Ishikawa (cell line): ENCODE measurements around the gene WDR82.

Experiments
- CEBPB ChIP-seq: IDR thresholded peaks from 2 replicates; pipeline ENCODE4 v1.6.1; 2012
- CREB1 ChIP-seq: IDR thresholded peaks from 2 replicates; pipeline ENCODE4 v1.6.1; 2012; ENCODE audit warnings: low read depth
- EGR1 ChIP-seq: IDR thresholded peaks from 2 replicates; pipeline ENCODE4 v1.6.1; 2012
- EP300 ChIP-seq: IDR thresholded peaks from 2 replicates; pipeline ENCODE4 v1.6.1; 2012; ENCODE audit warnings: borderline replicate concordance
- FOXM1 ChIP-seq: IDR thresholded peaks from 2 replicates; pipeline ENCODE4 v1.6.1; 2012; ENCODE audit warnings: low read depth, borderline replicate concordance
- MAX ChIP-seq: IDR thresholded peaks from 2 replicates; pipeline ENCODE4 v1.6.1; 2012
- NFIC ChIP-seq: IDR thresholded peaks from 2 replicates; pipeline ENCODE4 v1.6.1; 2012
- RAD21 ChIP-seq: IDR thresholded peaks from 2 replicates; pipeline ENCODE4 v1.6.1; 2012; ENCODE audit warnings: low read depth
- REST ChIP-seq: IDR thresholded peaks from 2 replicates; pipeline ENCODE4 v1.6.1; 2012; ENCODE audit warnings: low read depth, mild to moderate bottlenecking
- TAF1 ChIP-seq: IDR thresholded peaks from 2 replicates; pipeline ENCODE4 v1.6.1; 2012; ENCODE audit warnings: low read depth, mild to moderate bottlenecking
- TCF12 ChIP-seq: IDR thresholded peaks from 2 replicates; pipeline ENCODE4 v1.6.1; 2012; ENCODE audit warnings: low read depth
- TEAD4 ChIP-seq: IDR thresholded peaks from 2 replicates; pipeline ENCODE4 v1.6.1; 2012
- USF1 ChIP-seq: IDR thresholded peaks from 2 replicates; pipeline ENCODE4 v1.6.1; 2012
- YY1 ChIP-seq: IDR thresholded peaks from 2 replicates; pipeline ENCODE4 v1.6.1; 2012; ENCODE audit warnings: low read depth
- ZBTB7A ChIP-seq: IDR thresholded peaks from 2 replicates; pipeline ENCODE4 v1.6.1; 2012; ENCODE audit warnings: low read depth

WDR82 gene

GRCh38 chr3:52306978-52307377, 28.5 kb upstream of the WDR82 start:
- TF ChIP-seq ZBTB7A (no peak), EP300 (no peak)

- TF ChIP-seq RAD21: no peak
- no peak for TF ChIP-seq TAF1
- TF ChIP-seq CREB1: no peak
- no peak for TF ChIP-seq REST
- TF ChIP-seq ZBTB7A: no peak
- no peak for TF ChIP-seq EGR1
Measured at GRCh38 chr3:52305926-52306325, 27.5 kb upstream of the WDR82 start.

GRCh38 chr3:52303811-52304210, 25.4 kb upstream of the WDR82 start:
- TF ChIP-seq FOXM1: no peak
- TF ChIP-seq TCF12: no peak
- TF ChIP-seq EP300: no peak
- TF ChIP-seq CREB1: no peak
- no peak for TF ChIP-seq RAD21
- TF ChIP-seq ZBTB7A: no peak
- TF ChIP-seq EGR1: no peak
- TF ChIP-seq REST: no peak
- TF ChIP-seq MAX: no peak
- TF ChIP-seq USF1: no peak
- no peak for TF ChIP-seq CEBPB
- no peak for TF ChIP-seq TAF1
- no peak for TF ChIP-seq NFIC
- TF ChIP-seq YY1: no peak
- no peak for TF ChIP-seq TEAD4

GRCh38 chr3:52302426-52303145, 24.1 kb upstream of the WDR82 start:
- no peak for TF ChIP-seq CEBPB
- no peak for TF ChIP-seq NFIC

GRCh38 chr3:52299879-52300611, 21.6 kb upstream of the WDR82 start:
- no peak for TF ChIP-seq TEAD4
- TF ChIP-seq TAF1: no peak
- TF ChIP-seq CEBPB: no peak
- no peak for TF ChIP-seq EP300

GRCh38 chr3:52299247-52299878, 20.9 kb upstream of the WDR82 start:
- no peak for TF ChIP-seq RAD21
- no peak for TF ChIP-seq TCF12
- TF ChIP-seq YY1: no peak
- no peak for TF ChIP-seq TAF1
- TF ChIP-seq MAX: no peak
- no peak for TF ChIP-seq REST
- TF ChIP-seq FOXM1: no peak
- no peak for TF ChIP-seq NFIC
- no peak for TF ChIP-seq CEBPB
